Heart left ventricle (tissue), 16 donors: Measurements from ENCODE around the gene C9orf43. TPM values are rescaled to one million over a fixed set of nuclear protein-coding genes. Genes with fewer than 3 reads are reported as not detected.
A peak's percentile ranks its signal among the peaks of the same experiment; 100 is the strongest.

ENCODE experiments used
- ATAC-seq, 4 donors: fragments of 200-7000 bp; cut with Tn5 transposase; one replicate each; pipeline ENCODE4 v1.9.1; 2020 to 2022; ENCODE audit warnings: moderate library complexity in 4 of 4, mild to moderate bottlenecking in 3 of 4, moderate number of reproducible peaks in 1 of 4
- DNase-seq, 5 donors: peaks; one replicate each; pipeline ENCODE4 v3.0.0-alpha.2; 2020
- H3K27ac ChIP-seq, 12 donors: fragments of 200-600 bp; sonication (generic) in 4 of 12; one replicate each; pipeline versions ENCODE4 v1.5.0 to v1.8.0; 2016 to 2022; ENCODE audit warnings: mild to moderate bottlenecking in 2 of 12
- H3K27me3 ChIP-seq, 9 donors: fragments of 200-600 bp; sonication (generic) in 2 of 9; one replicate each; pipeline versions ENCODE4 v1.5.1 to v1.8.0; 2016 to 2022; ENCODE audit warnings: mild to moderate bottlenecking in 3 of 9
- H3K36me3 ChIP-seq, 9 donors: fragments of 200-600 bp; sonication (generic) in 2 of 9; one replicate each; pipeline versions ENCODE4 v1.5.0 to v1.8.0; 2018 to 2022; ENCODE audit warnings: mild to moderate bottlenecking in 2 of 9
- H3K4me1 ChIP-seq, 12 donors: fragments of 200-600 bp; sonication (generic) in 4 of 12; one replicate each; pipeline versions ENCODE4 v1.5.0 to v1.8.0; 2016 to 2022; ENCODE audit warnings: mild to moderate bottlenecking in 3 of 12
- H3K4me3 ChIP-seq, 12 donors: fragments of 200-600 bp; sonication (generic) in 4 of 12; one replicate each; pipeline versions ENCODE4 v1.5.0 to v1.8.0; 2017 to 2022; ENCODE audit warnings: mild to moderate bottlenecking in 9 of 12, moderate library complexity in 4 of 12
- H3K9me3 ChIP-seq, 12 donors: fragments of 200-600 bp; sonication (generic) in 4 of 12; one replicate each; pipeline versions ENCODE4 v1.5.0 to v1.8.0; 2016 to 2022; ENCODE audit warnings: mild to moderate bottlenecking in 1 of 12
- POLR2A ChIP-seq, 2 donors: fragments of 450-650 bp; IDR thresholded peaks; one replicate each; pipeline ENCODE4 v1.6.1; 2017; ENCODE audit warnings: antibody characterized with exemption in 2 of 2, mild to moderate bottlenecking in 2 of 2, moderate library complexity in 2 of 2
- WGBS, 4 donors: extraction: QIAGEN DNeasy Blood & Tissue Kit in 2 of 4; methylation state at CpG; one replicate each; pipeline versions ENCODE4 v1.1.5 to v1.1.7; 2013 to 2018; 5-methylcytosine and 5-hydroxymethylcytosine counted together
- intact Hi-C, 10 donors: fragments of 100-400 bp; cut with DNase I; formaldehyde crosslinking; loops; one replicate each; pipeline versions ENCODE4 v1.11.1 to v1.14.2; 2022
- long read RNA-seq, 3 donors: library from polyadenylated mRNA; unstranded; transcript quantifications; one replicate each; pipeline ENCODE4 v2.0.0, GENCODE V29; 2020 to 2021
- polyA plus RNA-seq, 2 donors: library from polyadenylated mRNA; stranded (reverse); fragments of 200-250 nt; gene quantifications; one replicate each; pipeline ENCODE4 v1.2.3, GENCODE V29; 2013
- total RNA-seq, 9 donors: library from RNA; depleted of rRNA in 2 of 9; stranded (reverse); fragments of >200 nt in 2 of 9; fragmentation: NEBNext Ultra II Directional in 3 of 9; extraction: Animal tissue kit (Norgen Biotek cat#: 25700) in 3 of 9; gene quantifications; one replicate each; pipeline versions ENCODE4 v1.1.0 to v1.2.4, GENCODE V29; 2016 to 2023
- TF ChIP-seq, protein P1 (sequence below), 12 donors: fragments of 200-600 bp; sonication (generic) in 4 of 12; IDR thresholded peaks; one replicate each; pipeline versions ENCODE4 v1.5.0 to v1.8.0; 2018 to 2022; ENCODE audit warnings: antibody characterized with exemption in 12 of 12, mild to moderate bottlenecking in 5 of 12
- donor health status: ischemic (EF 13 %, LVEDD 7.1; RV severe dilation, severe dysfunction).
- donor health status: healthy with polysubstance abuse.
- donor health status: DM: no; HTN: yes; CAD: no.
- donor health status: DM: no; HTN: no; CAD: no.
- donor health status: ischemic (EF 25% LVEDD 6.9; RV normal size, moderate dysfunction).
- donor health status: ischemic (EF 25% LVEDD 5.7; RV mildly dilated, moderate dysfunction).
- donor health status: healthy.
- donor health status: DM: yes; HTN: yes; CAD: no.
- donor health status: ischemic (EF 35%, LVEDD 5.7; RV mildly dilated, moderate dysfunction).
- donor health status: nonischemic (EF 11% LVEDD 7.7; RV severe dilation, severe dysfunction).
- donor health status: DM: yes; HTN: yes; CAD: no.
- donor health status: PGD.
- donor health status: ischemic (EF 29% LVEDD 5.4; RV normal size, mild dysfunction).
- donor health status: nonischemic (EF 23%, LVEDD 6.1; RV moderate dilation, normal function).

Gene C9orf43, protein sequence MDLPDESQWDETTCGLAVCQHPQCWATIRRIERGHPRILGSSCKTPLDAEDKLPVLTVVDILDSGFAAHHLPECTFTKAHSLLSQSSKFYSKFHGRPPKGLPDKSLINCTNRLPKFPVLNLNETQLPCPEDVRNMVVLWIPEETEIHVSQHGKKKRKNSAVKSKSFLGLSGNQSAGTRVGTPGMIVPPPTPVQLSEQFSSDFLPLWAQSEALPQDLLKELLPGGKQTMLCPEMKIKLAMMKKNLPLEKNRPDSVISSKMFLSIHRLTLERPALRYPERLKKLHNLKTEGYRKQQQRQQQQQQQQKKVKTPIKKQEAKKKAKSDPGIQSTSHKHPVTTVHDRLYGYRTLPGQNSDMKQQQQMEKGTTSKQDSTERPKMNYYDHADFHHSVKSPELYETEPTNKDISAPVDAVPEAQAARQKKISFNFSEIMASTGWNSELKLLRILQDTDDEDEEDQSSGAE
- total RNA-seq: under 1 TPM in 4 of 9 donors, not detected in 5; 0.14 to 0.93 (median 0.49) TPM
- under 1 TPM; 0.15 to 0.27 TPM for polyA plus RNA-seq
- long read RNA-seq, donor 1: 0 reads
- long read RNA-seq, donor 2: 0 reads
- long read RNA-seq, donor 3: 0 reads

DNA sequence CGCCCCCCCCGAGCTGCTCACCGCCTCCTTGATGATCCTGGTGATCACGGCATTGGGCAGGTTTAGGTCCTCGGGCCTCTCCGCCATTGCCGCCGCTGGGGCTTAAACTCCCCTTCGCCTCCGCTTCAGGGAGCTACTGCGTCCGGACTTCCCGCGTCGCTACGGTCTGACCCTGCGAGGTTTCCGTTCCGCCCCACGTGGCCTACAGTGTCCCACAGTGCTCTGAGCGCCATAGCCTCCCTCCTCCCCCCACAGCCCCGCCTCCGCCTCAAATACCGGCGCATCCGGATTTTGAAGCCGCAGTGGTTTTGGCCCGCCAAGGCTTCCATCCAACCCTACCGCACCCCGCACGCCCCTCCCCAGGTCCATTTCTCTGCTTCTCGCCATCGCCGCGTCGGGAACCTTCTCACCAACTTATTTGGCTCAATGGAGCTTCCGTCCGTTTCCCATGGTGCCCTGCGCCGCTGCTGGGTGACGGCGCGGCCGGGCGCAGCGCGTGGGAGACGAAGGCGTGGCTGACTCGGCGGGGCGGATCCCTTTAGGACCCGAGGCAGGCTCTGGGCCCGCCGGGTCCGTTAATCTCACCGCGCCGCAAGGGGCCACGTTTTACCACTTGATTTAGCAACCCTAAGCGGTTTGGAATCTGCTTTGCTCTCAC, at the start of gene C9orf43, which contains the start of gene POLE3:
C9orf43 (plus strand) TSS at position 541 of the 658 bp plus-strand sequence. CDS start 2,747 bp downstream, outside the sequence.
POLE3 (minus strand) TSS at position 469 of the 658 bp plus-strand sequence; CDS start at position 87, 382 bp downstream.
- H3K4me3 ChIP-seq: peak within 1 kb of the TSS; percentile 61 to 97 (median 80)
- peak within 1 kb of the TSS; percentile 85 to 99 (median 97) for H3K27ac ChIP-seq
- H3K4me1 ChIP-seq: peaks cover 0 to 25% (median 12%) of the 10 kb centered on the region in 12 donors
- H3K36me3 ChIP-seq: peaks cover 0 to 23% (median 18%) of the 10 kb centered on the region in 9 donors
- peak; percentile 95 to 97 (median 96) for DNase-seq
- peak; percentile 97 to 99 (median 98) for ATAC-seq
- H3K9me3 ChIP-seq: no peaks in the 10 kb centered on the region
- intact Hi-C loops: loop anchor here in 3 of 10 donors (1.0 to 2.0 kb wide), 3 partner anchors 9 to 136 kb away; partner anchors contain the start of genes CDC26 (in 2 of the 3), PRPF4 (in 2 of the 3) and ALAD (in 1 of the 3)
- no peaks in the 10 kb centered on the region for H3K27me3 ChIP-seq
- WGBS, 4 donors: 0% methylated on average over 37 to 61 of the region's 61 CpGs
- peak in 1 of 2 donors; percentile 66 for TF ChIP-seq POLR2A (IDR thresholded peaks at IDR 0.05)
- TF ChIP-seq, protein P1, sequence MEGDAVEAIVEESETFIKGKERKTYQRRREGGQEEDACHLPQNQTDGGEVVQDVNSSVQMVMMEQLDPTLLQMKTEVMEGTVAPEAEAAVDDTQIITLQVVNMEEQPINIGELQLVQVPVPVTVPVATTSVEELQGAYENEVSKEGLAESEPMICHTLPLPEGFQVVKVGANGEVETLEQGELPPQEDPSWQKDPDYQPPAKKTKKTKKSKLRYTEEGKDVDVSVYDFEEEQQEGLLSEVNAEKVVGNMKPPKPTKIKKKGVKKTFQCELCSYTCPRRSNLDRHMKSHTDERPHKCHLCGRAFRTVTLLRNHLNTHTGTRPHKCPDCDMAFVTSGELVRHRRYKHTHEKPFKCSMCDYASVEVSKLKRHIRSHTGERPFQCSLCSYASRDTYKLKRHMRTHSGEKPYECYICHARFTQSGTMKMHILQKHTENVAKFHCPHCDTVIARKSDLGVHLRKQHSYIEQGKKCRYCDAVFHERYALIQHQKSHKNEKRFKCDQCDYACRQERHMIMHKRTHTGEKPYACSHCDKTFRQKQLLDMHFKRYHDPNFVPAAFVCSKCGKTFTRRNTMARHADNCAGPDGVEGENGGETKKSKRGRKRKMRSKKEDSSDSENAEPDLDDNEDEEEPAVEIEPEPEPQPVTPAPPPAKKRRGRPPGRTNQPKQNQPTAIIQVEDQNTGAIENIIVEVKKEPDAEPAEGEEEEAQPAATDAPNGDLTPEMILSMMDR (IDR thresholded peaks at IDR 0.05): no peak

DNA sequence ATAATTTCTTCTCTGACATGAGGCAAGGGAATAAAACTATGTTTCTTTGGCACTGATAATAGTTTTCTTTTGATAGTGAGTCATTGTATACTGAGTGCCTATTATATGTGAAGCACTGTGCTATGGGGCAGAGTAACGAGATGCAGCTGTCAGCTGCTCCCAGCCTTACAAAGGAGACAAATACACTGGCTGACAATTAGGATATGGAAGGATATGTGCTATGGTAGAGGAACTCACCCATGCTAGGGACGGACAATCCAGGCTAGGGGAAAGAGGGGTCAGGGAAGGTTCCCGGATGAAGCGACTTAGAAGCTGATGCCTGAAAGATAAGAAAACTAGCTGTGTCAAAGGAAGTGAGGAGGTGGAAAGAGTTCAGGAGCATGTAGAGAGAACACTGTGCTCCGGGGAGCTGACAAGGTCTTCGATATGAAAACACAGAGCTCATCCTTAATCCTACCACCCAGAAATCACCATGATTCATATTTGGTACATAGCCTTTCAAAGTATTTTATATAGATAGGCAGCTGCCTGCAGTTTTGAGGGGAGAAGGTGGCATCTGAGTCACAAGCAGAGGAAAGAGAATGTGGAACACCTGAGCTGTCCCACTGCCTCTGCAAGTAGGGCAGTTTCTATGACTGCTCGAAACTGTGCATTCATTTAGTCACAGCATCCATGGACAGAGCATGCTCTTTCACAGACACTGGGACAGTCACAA, 49.1 kb upstream of the C9orf43 start:
- ATAC-seq (no peak), DNase-seq (no peak)

DNA sequence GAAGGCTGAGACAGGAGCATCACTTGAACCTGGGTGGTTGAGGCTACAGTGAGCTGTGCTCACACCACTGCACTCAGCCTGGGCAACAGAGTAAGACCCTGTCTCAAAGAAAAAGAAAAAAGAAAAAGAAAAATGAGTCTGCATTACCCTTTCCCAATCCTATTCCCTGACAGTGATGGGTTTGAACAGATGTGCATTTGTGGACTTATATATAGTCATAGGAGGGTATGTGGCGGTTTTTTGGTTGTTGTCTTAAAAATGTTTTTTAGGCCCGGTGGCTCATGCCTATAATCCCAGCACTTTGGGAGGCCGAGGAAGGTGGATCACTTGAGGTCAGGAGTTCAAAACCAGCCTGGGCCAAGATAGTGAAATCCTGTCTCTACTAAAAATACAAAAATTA, 47.2 kb upstream of the C9orf43 start:
- H3K27ac ChIP-seq: no peak overlapping the region
- no peaks in the 10 kb centered on the region for H3K27me3 ChIP-seq
- H3K9me3 ChIP-seq: no peaks in the 10 kb centered on the region
- no peaks in the 10 kb centered on the region for H3K36me3 ChIP-seq
- H3K4me1 ChIP-seq: peaks cover 0 to 7% (median 0%) of the 10 kb centered on the region in 12 donors
- TF ChIP-seq, protein P1 (IDR thresholded peaks at IDR 0.05): no peak
- TF ChIP-seq POLR2A (IDR thresholded peaks at IDR 0.05): no peak
- H3K4me3 ChIP-seq: no peak overlapping the region
- 79 to 91% (median 84%) methylated on average over 3 of the region's 3 CpGs for WGBS, 4 donors
- ATAC-seq (no peak), DNase-seq (no peak)
- intact Hi-C loops: no loop called here

More for the DNA sequence above, 49.1 kb upstream of the C9orf43 start:
- Histone ChIP-seq H3K4me3 (no peak overlapping the region), H3K27ac (no peak overlapping the region), H3K4me1 (peaks cover 0 to 7% (median 0%) of the 10 kb centered on the region in 12 donors), H3K9me3 (no peaks in the 10 kb centered on the region), H3K27me3 (peaks cover 0 to 2% (median 0%) of the 10 kb centered on the region in 9 donors), H3K36me3 (no peaks in the 10 kb centered on the region)
- intact Hi-C loops: no loop called here
- 61 to 71% (median 65%) methylated on average over 7 of the region's 7 CpGs for WGBS, 4 donors
- TF ChIP-seq POLR2A (IDR thresholded peaks at IDR 0.05): no peak
- TF ChIP-seq, protein P1 (IDR thresholded peaks at IDR 0.05): no peak
